ENCODE measurements around the gene HIVEP3.

Gene HIVEP3

DNA sequence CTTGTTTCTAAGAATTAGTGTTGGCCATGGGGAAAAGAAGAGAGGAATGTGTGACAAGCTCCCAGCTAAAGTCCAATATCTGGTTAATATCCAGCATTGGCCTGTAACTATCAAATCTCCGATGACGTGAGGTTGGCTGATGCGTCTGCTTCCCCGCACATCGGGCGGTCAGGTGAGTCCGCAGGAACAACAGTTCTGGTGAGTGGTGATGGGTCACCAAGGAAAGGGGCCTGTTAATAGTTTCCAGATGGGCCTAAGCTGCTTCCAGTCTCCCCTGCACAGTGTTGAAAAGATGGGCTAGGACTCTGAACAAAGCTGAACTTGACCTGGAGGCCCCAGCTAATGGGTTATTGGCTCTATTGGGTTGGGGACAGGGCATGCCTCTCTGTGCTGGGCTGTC lies 241.1 kb downstream of the HIVEP3 start:
- no peak for DNase-seq

DNA sequence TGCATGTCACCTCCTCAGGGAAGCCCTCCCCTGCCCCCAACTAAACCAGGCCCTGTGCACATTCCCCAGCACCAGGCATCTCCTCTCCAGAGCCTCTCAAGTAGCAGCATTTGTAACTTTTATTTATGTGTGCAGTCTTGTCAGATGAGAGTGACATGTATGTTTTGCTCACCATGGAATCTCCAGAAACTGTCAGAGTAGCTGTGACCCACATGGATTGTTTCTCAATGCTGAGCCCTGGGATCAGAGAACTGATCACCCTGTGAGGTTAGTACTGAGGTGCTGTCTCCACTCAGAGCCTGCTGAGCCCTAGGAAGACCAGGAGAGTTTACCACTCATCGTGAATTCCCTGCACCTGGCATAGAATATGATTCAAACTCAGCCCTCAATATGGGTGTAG lies 243.3 kb downstream of the HIVEP3 start:
- no peak for DNase-seq

DNA sequence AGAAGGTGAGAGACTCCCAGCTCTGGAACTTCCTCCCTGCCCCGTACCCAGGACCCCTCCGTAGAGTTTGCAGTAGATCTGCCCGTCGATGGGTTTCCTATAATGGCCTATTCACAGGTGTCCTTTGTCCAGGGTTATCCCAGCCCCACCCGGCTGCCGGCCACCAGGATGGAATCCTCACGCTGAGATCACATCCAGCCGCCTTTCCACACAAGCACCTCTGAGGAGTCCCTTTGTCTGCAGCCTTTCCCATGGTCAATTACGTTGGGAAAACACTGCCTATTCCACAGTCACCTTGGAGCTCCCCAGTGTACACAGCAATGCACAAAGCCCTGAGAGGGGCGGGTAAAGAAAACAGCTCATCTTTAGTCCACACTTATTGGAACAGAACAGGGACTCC lies 244.2 kb downstream of the HIVEP3 start:
- no peak for DNase-seq

DNA sequence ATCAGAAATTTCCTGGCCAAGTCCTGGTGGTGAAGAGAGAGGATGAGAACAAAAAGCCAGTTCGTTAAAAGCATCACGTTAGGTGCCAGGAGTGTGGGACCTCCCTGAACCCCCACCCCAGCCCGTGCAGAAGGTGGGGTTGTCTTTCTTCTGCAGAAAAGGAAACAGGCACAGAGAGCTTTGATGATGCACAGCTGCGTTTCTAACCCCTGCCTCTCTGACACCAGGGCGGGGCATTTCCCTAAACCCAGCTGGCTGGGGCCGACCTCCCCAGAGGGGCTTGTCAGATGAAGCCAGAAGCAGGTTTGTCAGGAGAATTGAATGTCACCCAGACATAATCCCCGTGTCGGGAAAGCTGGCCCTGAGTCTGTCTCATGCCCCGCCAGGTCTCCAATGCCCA lies 244.9 kb downstream of the HIVEP3 start:
- DNase-seq = no peak

- DNase-seq = peak; percentile 75
Measured at GRCh38 chr1:41673378-41673777, 245.3 kb downstream of the HIVEP3 start.

DNA sequence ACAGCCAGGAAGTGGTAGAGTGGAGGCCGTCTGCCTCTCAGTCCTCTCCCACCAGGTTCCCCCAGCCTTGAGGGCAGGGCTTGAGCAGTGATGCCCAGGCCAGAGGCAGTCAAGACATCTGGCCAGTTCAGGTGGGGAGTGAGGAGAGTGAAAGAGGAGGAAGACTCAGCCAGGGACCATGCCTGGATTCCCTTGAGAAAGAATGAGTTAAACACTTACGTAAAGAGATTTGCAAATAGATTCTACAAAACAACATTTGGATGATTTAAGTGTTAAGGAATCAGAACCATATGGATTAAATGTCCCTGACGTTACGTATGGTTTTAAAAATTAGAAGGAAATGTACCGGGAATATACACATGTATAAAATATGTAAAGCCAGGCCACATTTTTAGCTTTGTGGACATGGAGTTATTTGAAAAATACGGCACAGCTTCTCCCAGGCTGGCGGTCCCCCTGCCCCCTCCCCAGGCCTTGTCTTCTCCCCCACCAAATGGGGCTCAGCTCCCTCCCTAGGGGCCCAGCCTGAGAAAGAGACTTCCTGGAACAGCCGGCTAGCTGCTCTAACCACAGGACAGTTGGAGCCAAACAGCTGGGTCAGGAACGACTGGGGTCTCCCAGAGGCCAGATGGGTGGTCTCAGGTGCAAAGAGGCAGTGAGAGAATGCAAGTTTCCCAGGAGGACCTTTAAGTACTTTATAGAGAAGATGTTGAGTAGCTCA lies 245.9 kb downstream of the HIVEP3 start:
- DNase-seq = no peak

DNA sequence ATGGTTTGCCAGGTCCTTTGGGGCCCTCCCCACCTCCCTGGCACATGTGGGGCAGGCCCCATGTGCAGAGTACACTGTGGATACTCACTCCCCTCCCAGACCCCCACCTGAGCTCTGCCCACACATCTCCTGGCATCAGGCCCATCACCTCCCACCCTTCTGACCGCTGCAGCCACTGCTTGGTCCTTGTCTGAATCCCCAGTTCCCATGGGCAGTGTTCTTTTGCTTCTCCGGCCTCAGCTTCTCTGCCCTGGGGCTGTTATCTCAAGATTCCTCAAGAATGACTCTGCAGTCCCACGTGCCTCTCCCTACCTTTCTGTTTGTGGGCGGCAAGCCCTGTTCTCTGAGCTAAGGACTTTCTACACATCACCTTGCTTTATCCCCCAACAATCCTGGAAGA lies 246.5 kb downstream of the HIVEP3 start:
- DNase-seq = no peak

DNA sequence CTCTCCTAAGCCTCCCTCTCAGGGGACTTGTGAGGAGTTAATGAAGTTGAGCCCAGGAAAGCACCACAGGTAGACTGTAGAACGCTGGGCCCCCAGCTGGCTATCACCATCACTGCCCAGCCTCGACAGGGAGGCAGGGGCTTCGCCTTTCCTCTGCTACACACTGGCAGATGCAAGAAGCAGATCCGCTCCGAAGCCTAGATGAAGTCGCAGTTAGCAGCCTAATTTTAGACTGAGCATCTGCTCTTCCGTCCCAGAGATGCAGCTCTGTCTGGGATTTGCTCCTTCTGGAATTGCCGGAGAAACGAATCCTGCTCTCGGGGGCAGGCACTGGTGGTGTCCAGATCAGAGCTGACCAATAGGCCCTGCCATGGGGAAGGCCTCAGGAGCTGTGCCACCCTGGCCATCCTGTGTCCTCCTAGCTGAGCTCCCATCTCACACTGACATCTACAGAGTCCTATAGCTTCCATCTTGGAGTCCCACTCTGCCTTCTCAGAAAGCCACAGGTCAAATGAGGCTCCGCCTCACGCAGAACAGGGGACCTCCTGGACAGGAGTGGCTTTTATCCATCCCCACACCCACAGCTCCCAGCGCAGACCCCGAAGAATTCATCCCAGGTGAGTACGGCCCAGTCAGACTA lies 247.5 kb downstream of the HIVEP3 start:
- no peak for DNase-seq

DNA sequence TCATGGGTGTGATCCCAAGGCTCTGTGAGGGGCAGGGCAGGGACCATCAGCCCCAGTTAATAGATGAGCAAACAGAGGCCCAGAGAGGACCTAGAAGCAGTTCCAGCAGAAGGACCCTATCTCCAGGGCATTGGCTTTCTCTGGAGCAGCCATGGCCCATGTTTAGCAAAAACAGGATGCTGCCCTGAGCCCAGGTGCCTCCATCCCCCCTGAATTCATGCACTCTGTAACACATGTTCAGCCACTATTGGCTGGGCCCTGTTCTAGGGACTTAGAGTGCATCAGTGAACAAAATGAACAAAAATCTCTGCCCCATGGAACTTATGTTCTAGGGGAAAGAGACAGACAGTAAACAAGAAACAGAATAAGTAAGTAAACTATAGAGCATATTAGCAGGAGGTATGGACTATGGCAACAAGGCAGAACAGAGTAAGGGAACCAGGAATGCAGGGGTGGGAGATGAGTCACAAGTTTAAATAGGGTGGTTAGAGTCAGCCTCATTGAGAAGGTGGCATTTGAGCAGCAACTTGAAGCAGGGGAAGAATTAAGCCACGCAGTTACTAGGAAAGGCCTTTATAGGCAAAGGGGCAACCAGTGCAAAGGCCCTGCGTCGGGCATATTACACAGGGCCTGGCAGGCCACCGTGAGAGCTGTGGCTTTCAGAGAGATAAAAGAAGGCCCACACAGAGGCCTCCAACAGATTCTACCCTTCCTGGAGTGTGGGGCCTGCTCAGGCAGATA lies 248.3 kb downstream of the HIVEP3 start:
- DNase-seq = no peak

DNA sequence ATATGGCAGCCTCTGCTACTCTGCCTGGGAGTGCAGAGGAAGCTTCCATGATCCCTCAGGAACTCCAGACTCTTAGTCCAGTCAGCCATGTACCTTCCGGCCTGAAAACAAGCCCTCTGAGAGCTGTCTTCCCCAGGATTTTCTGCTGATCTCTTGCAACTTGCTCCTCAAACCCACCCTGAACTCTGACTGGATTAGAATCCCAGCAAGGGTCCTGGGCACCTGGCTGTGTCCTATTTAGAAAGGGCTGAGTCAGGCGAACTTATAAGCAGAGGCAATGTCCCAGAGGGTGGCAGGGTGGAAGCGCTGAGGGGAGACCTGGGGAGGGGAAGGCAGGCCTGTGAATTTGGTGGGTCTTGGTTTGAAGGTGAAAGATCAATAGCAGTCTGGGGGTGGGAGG lies 249.8 kb downstream of the HIVEP3 start:
- DNase-seq = no peak

DNA sequence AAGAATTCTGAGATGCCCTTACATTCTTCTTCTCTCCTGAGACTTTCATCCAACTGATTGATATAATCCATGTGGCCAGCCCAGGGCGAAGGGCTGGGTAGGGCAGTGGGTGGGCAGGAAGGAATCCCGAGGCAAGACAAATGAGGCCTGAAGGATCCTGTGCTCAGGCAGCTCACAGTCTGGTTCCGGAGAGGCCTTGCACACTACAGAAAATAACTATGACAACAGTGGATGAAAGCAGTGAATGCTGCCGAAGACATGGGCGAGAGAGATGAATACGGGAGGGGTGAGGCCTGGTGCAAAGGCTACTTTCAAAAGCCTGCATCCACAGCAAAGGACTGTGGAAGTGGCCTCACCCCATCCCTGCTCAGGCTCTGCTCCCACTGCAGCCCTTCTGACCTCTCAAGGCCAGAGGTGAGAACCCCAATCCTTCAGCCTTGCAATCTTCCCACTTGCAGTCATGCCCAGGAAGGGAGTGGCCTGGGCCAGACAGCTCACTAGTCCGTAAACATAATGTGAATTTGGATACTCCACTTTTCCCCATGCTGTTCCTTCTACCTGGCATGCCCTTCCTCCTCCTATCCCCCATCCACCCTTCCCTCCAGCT lies 250.6 kb downstream of the HIVEP3 start:
- no peak for DNase-seq

- peak; percentile 82 for DNase-seq
Measured at GRCh38 chr1:41666981-41667631, 251.6 kb downstream of the HIVEP3 start.

DNA sequence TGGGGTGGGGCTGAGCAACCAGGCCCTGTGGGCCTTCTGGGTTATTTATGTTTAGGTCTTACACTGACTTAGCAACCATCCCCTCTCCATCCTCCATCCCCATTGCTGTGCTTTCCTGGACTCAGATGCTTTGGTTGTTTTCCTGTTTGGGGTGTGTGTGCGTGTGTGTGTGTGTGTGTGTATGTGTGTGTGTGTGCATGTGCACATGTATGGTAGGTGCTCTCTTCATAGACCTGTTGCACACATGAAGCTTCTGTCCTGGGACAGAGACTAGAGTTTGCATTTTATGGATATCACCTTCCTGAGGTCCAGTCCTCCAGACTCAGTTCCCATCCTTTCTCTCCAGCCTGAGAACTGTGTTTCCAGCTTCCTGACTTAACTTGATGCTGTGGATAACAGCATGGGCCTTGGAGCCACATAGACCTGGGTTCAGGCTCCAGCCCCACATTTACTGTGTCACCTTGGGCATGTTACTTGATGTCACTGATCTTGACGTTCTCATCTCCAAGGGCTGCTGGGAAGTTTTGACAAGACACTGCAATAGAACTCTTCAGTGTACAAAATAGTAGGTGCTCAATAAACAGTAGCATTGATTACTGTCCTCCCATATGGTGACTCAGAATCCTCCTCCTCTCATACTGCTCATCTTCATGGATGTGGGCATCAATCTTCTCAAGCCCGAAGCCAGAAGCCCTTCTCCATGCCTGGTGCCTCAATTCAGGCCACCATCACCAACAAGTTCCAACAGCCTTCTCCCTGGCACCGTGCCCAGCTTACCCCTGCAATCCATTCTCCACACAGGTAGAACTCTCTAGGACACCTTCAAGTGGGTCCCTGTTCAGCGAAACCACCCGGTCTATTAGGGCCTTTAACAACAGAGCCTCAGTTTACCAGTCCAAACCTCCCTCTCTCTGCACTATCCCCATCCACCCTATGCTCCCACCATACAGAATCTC lies 252.5 kb downstream of the HIVEP3 start:
- DNase-seq = peak; percentile 29

DNA sequence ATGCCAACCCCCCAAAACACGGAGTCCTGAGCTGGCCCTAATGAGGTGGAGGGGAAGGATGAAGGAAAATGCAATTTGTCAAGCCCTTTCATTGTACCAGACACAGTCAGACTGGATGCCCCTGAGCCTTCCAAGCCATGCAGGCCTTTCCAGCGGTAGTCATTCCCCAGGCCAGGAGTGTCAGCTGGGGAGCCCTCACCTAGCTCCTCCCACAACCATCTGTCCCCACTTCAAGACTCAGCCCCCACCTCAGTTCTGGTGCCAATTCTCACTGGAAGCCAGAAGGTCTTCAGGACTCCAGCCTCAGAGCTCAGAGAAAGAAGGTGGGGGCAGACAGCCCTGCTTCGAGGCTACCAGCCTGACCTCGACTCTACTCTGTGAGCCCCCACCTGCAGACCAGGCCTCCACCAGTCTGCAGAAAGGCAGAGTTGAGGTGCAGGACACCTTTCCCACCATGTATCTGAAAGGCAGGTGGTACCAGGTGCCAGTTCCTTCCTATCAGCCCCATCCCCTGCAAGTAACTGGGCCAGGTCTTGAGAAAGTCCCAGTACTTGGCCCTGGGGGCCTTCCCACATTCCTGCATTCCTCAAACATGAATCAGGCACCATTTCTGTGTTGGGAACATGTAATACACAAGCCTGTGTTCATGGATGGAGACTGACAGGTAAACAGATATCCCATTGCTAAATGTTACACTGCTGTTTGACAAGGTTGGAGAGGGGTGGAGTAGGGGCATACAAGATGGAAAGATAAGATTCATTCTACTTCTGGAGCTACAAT lies 253.7 kb downstream of the HIVEP3 start:
- no peak for DNase-seq

DNA sequence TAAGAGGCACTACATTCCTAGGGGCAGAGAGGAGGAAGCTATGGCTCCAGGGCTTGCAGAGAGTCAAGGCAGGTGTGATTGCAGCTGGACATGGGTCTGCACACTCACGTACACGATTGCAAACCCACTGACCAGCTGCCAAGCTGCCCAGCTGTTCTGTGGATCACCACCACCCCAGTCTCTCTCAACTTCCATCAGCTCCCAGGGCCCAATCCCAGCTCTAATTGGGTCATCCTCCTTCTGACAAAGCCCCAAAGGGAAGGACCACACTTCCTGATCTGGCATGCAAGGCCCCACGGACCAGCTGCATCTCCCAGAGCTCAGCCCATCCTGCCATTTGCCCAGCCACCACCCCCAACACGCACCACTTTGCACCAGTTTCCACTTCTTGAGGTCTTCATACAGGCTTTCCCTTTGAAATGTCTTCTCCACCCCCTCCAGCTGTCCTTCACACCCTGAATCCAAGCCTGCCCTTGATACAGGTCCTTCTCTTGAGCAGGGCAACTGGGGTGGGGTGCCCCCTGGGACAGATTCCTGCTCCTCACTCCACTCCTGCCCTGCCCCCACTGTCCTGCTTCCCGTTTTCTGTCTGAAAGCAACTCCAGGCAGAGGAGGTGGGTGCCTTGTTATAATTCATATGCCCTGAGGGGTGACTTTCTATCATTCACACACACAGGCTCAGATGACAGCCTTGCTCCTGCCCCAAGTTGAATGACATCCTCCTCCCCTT lies 254.9 kb downstream of the HIVEP3 start:
- no peak for DNase-seq

GRCh38 chr1:41662765-41663437 lies 255.8 kb downstream of the HIVEP3 start:
- no peak for DNase-seq

DNA sequence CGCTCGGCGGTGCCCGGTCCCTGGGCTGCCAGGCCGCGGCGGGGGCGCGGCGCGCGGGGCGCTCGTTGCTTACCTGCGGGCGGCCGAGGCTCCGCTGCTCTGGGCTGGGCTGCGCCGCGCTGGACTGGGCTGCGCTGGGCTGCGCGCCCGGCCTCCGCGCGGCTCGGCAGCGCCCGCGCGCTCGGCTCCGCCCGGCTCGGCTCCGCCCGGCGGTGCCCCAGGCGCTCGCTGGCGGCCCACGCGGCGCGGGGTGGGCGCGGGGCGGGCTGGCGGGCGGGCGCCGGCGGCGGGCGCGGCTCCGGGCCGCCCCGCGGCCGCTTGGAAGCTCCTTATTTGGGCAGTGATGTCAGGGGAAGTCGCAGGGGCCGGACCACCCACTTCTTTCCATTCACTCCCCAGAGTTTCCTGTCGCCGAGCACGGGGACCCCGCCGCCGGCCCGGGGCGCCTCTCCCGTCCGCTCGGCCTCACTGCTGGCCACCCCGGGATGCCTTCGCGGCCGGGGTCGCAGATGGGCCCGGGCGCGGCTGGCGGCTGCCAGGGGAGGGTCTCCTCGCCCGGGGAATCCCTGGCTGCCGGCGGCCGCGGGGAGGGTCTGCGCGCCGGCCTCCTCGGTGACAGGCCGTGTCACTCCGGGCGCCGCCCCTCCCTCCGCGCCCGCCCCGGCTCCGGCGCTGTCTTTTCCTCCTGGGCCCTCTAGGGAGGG lies 256.5 kb downstream of the HIVEP3 start:
- peak; percentile 51 for DNase-seq

GRCh38 chr1:41661428-41662060 lies 257.2 kb downstream of the HIVEP3 start:
- no peak for DNase-seq

Data from RPMI8226 (cell line).